Measurements from ENCODE around the gene RAD51B. TPM values are rescaled to one million over a fixed set of nuclear protein-coding genes. Genes with fewer than 3 reads are reported as not detected.

The RAD51B gene
- total RNA-seq, 2 donors from 2014 or later = 31.1 to 67.3 TPM

Other genes starting within 250 kb of the RAD51B start
- 10 to 100 TPM; 30.1 to 37.4 TPM for gene PIGH, start 219.5 kb upstream of the RAD51B start, total RNA-seq
- 1 to 10 TPM; 4.3 to 8.0 TPM for gene ARG2, start 199.9 kb upstream of the RAD51B start, total RNA-seq
- gene VTI1B, start 145.1 kb upstream of the RAD51B start, total RNA-seq = 10 to 100 TPM; 73.5 to 76.6 TPM
- 10 to 100 TPM; 47.0 to 57.3 TPM for gene RDH11, start 124.0 kb upstream of the RAD51B start, total RNA-seq
- gene RDH12, start 117.9 kb upstream of the RAD51B start, total RNA-seq = not detected
- 10 to 100 TPM; 25.4 to 38.0 TPM for gene ZFYVE26, start 3.2 kb upstream of the RAD51B start, total RNA-seq